HCT116 (cell line): ENCODE measurements around the gene CFAP54. TPM values are rescaled to one million over a fixed set of nuclear protein-coding genes. Genes with fewer than 3 reads are reported as not detected.

Experiments used
- ATAC-seq: fragments of 200-7000 bp; cut with Tn5 transposase; 2 replicates; pipeline ENCODE4 v1.9.1; 2020; ENCODE audit warnings: mild to moderate bottlenecking, moderate library complexity
- BruUV-seq: library from RNA; stranded (reverse); fragments of 400-500 nt; replicated peaks from 2 replicates; lab custom pipeline; 2021; lab: Mats Ljungman, UMichigan
- CTCF ChIA-PET: fragments of 300-600 bp; sonication (Branson Sonifier 250); formaldehyde crosslinking; loops from one replicate; lab custom pipeline; 2021; ENCODE audit warnings: antibody characterized with exemption; lab: Charles Lee
- POLR2A ChIA-PET: fragments of 300-600, 350-600 bp; sonication (Branson Sonifier 250); formaldehyde crosslinking; loops from one replicate; lab custom pipeline; 2021; ENCODE audit warnings: antibody characterized with exemption; lab: Charles Lee
- RAD21 ChIA-PET, 2 experiments: fragments of 300-600 bp; sonication (Branson Sonifier 250); formaldehyde crosslinking; loops; one replicate each; lab custom pipeline; 2023; ENCODE audit warnings: low total read pairs in 2 of 2; ENCODE audit not compliant: uncharacterized antibody in 2 of 2, unreplicated experiment in 2 of 2, low non-redundant PET in 1 of 2; lab: Charles Lee
- DNase-seq: peaks from one replicate; pipeline ENCODE4 v3.0.0-alpha.2; 2010; ENCODE audit warnings: low read depth, low spot score
- H2AFZ ChIP-seq: fragments of 200-600 bp; shearing (Covaris generic), sonication (generic); 2 replicates; pipeline ENCODE4 v1.6.1; 2017; ENCODE audit warnings: low read depth, mixed run types, mixed read lengths, antibody characterized with exemption, low read length; ENCODE audit not compliant: poor library complexity, severe bottlenecking
- H3K27ac ChIP-seq: 2 replicates; pipeline ENCODE4 v1.5.1; 2012; ENCODE audit warnings: low read depth, low read length
- H3K27me3 ChIP-seq: fragments of 200-600 bp; sonication (generic); 2 replicates; pipeline ENCODE4 v1.6.1; 2016; ENCODE audit warnings: mixed run types, low read length, mixed read lengths; ENCODE audit not compliant: insufficient read depth
- H3K36me3 ChIP-seq, 2 experiments: fragments of 200-500 bp in 1 of 2; fragments of 200-600 bp in 1 of 2; sonication (Bioruptor generic) in 1 of 2; sonication (generic) in 1 of 2; 2 replicates each; pipeline versions ENCODE4 v1.5.1 to v1.6.1; 2014 to 2016; ENCODE audit warnings: low read length in 2 of 2, inconsistent platforms in 1 of 2, mixed read lengths in 1 of 2, mixed run types in 1 of 2; ENCODE audit not compliant: insufficient read depth in 2 of 2, control insufficient read depth in 1 of 2
- H3K4me1 ChIP-seq, 2 experiments: fragments of 200-600 bp in 1 of 2; sonication (generic) in 1 of 2; 2 replicates each; pipeline versions ENCODE4 v1.5.1 to v1.6.1; 2012 to 2017; ENCODE audit warnings: low read length in 2 of 2, inconsistent platforms in 1 of 2, mild to moderate bottlenecking in 1 of 2, mixed read lengths in 1 of 2, mixed run types in 1 of 2, moderate library complexity in 1 of 2; ENCODE audit not compliant: insufficient read depth in 2 of 2, control insufficient read depth in 1 of 2
- H3K4me2 ChIP-seq: fragments of 200-600 bp; sonication (generic); 2 replicates; pipeline ENCODE4 v1.6.1; 2017; ENCODE audit warnings: mixed run types, low read length, mixed read lengths
- H3K4me3 ChIP-seq, 2 experiments: fragments of 200-600 bp in 1 of 2; sonication (generic) in 1 of 2; replicated peaks in 1 of 2; 2 replicates each; pipeline ENCODE4 v1.5.1; 2011 to 2016; ENCODE audit warnings: low read length in 2 of 2, control low read depth in 1 of 2, low read depth in 1 of 2, mild to moderate bottlenecking in 1 of 2, mixed read lengths in 1 of 2, mixed run types in 1 of 2
- H3K79me2 ChIP-seq: fragments of 200-600 bp; sonication (generic); 2 replicates; pipeline ENCODE4 v1.6.1; 2017; ENCODE audit warnings: mild to moderate bottlenecking, mixed run types, low read length, moderate library complexity, mixed read lengths; ENCODE audit not compliant: insufficient read depth
- H3K9ac ChIP-seq: fragments of 200-600 bp; sonication (generic); 2 replicates; pipeline ENCODE4 v1.6.1; 2016; ENCODE audit warnings: low read length, mixed read lengths
- H3K9me2 ChIP-seq: fragments of 200-600 bp; sonication (generic), shearing (Covaris generic); 2 replicates; pipeline ENCODE4 v1.6.1; 2017; ENCODE audit warnings: mixed run types, mild to moderate bottlenecking, moderate library complexity; ENCODE audit not compliant: insufficient read depth
- H3K9me3 ChIP-seq, 2 experiments: fragments of 200-500 bp in 1 of 2; fragments of 200-600 bp in 1 of 2; sonication (Bioruptor generic) in 1 of 2; sonication (generic) in 1 of 2; 2 replicates each; pipeline ENCODE4 v1.6.1; 2014 to 2017; ENCODE audit warnings: low read length in 2 of 2, mixed read lengths in 2 of 2, inconsistent platforms in 1 of 2, low read depth in 1 of 2, mild to moderate bottlenecking in 1 of 2, mixed run types in 1 of 2, moderate library complexity in 1 of 2; ENCODE audit not compliant: control insufficient read depth in 1 of 2, insufficient read depth in 1 of 2
- H4K20me1 ChIP-seq: fragments of 200-600 bp; sonication (generic), shearing (Covaris generic); 2 replicates; pipeline ENCODE4 v1.6.1; 2017; ENCODE audit warnings: mixed run types, mild to moderate bottlenecking, moderate library complexity; ENCODE audit not compliant: insufficient read depth
- CBX3 ChIP-seq: IDR thresholded peaks from 2 replicates; pipeline ENCODE4 v1.6.1; 2012; ENCODE audit warnings: low read depth
- CEBPB ChIP-seq: IDR thresholded peaks from 2 replicates; pipeline ENCODE4 v1.6.1; 2012; ENCODE audit warnings: low read depth
- EGR1 ChIP-seq: IDR thresholded peaks from 2 replicates; pipeline ENCODE4 v1.6.1; 2012; ENCODE audit warnings: low read depth
- ELF1 ChIP-seq: IDR thresholded peaks from 2 replicates; pipeline ENCODE4 v1.6.1; 2012; ENCODE audit warnings: low read depth, borderline replicate concordance
- EZH2 ChIP-seq: fragments of 200-600 bp; sonication (generic); IDR thresholded peaks from 2 replicates; pipeline ENCODE4 v1.6.1; 2017; ENCODE audit warnings: antibody characterized with exemption, mixed run types
- EZH2phosphoT487 ChIP-seq: fragments of 200-600 bp; IDR thresholded peaks from 2 replicates; pipeline ENCODE4 v1.6.1; 2018; ENCODE audit warnings: antibody characterized with exemption, borderline replicate concordance
- JUND ChIP-seq: IDR thresholded peaks from 2 replicates; pipeline ENCODE4 v1.6.1; 2012
- MAX ChIP-seq: IDR thresholded peaks from 2 replicates; pipeline ENCODE4 v1.6.1; 2012
- POLR2A ChIP-seq: IDR thresholded peaks from 2 replicates; pipeline ENCODE4 v1.7.0; 2011; ENCODE audit warnings: borderline replicate concordance; ENCODE audit not compliant: insufficient read depth, insufficient read length; ENCODE audit errors: extremely low read depth
- POLR2AphosphoS5 ChIP-seq: IDR thresholded peaks from 2 replicates; pipeline ENCODE4 v1.6.1; 2011; ENCODE audit warnings: mild to moderate bottlenecking, low read depth, low read length, moderate library complexity
- RAD21 ChIP-seq: IDR thresholded peaks from 2 replicates; pipeline ENCODE4 v1.6.1; 2012; ENCODE audit warnings: low read depth, mild to moderate bottlenecking
- REST ChIP-seq: IDR thresholded peaks from 2 replicates; pipeline ENCODE4 v1.6.1; 2012; ENCODE audit warnings: low read depth
- SIN3A ChIP-seq: IDR thresholded peaks from 2 replicates; pipeline ENCODE4 v1.6.1; 2012; ENCODE audit warnings: low read depth
- SP1 ChIP-seq: IDR thresholded peaks from 2 replicates; pipeline ENCODE4 v1.6.1; 2012; ENCODE audit warnings: low read depth
- SRF ChIP-seq: IDR thresholded peaks from 2 replicates; pipeline ENCODE4 v1.6.1; 2012; ENCODE audit warnings: low read depth
- TCF7L2 ChIP-seq: IDR thresholded peaks from 2 replicates; pipeline ENCODE4 v1.7.0; 2011; ENCODE audit warnings: borderline replicate concordance, inconsistent platforms; ENCODE audit not compliant: insufficient read depth, insufficient read length; ENCODE audit errors: extremely low read depth
- YY1 ChIP-seq: IDR thresholded peaks from 2 replicates; pipeline ENCODE4 v1.6.1; 2011; ENCODE audit warnings: low read length, low read depth, moderate library complexity, mild to moderate bottlenecking; ENCODE audit not compliant: insufficient replicate concordance; ENCODE audit errors: extremely low read depth
- intact Hi-C: fragments of 100-400 bp; cut with micrococcal nuclease; formaldehyde crosslinking; loops from 2 replicates; pipeline ENCODE4 v1.10.0; 2022
- total RNA-seq: library from RNA; stranded (reverse); gene quantifications from one replicate; pipeline ENCODE4 v1.2.1, GENCODE V29; 2021; ENCODE audit not compliant: unreplicated experiment
- TF ChIP-seq, protein P1 (sequence below): IDR thresholded peaks from 2 replicates; pipeline ENCODE4 v1.6.1; 2012
- TF ChIP-seq, protein P2 (sequence below), 3 experiments: fragments of 200-600 bp in 1 of 3; sonication (generic) in 1 of 3; IDR thresholded peaks in 2 of 3; conservative IDR thresholded peaks in 1 of 3; 2 replicates each; pipeline ENCODE4 v1.5.1; 2012 to 2017; ENCODE audit warnings: low read depth in 2 of 3, low read length in 2 of 3, antibody characterized with exemption in 1 of 3, borderline replicate concordance in 1 of 3, control low read depth in 1 of 3, mild to moderate bottlenecking in 1 of 3, mixed read lengths in 1 of 3, mixed run types in 1 of 3, moderate library complexity in 1 of 3; ENCODE audit not compliant: insufficient read depth in 1 of 3
- TF ChIP-seq, protein P3 (sequence below): IDR thresholded peaks from 2 replicates; pipeline ENCODE4 v1.6.1; 2011; ENCODE audit warnings: mild to moderate bottlenecking, low read length, moderate library complexity; ENCODE audit not compliant: insufficient replicate concordance; ENCODE audit errors: extremely low read depth

CFAP54 gene
- total RNA-seq, 1 experiment from 2014 or later = 0.25 TPM

GRCh38 chr12:96880220-96880619, 390.8 kb downstream of the CFAP54 start:
- Histone ChIP-seq H3K36me3 (no peaks in the 10 kb centered on the region), H3K9me2 (no peaks in the 10 kb centered on the region)
- TF ChIP-seq, protein P1, sequence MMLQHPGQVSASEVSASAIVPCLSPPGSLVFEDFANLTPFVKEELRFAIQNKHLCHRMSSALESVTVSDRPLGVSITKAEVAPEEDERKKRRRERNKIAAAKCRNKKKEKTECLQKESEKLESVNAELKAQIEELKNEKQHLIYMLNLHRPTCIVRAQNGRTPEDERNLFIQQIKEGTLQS = no peak
- TF ChIP-seq CBX3 = no peak
- no peak for TF ChIP-seq MAX
- TF ChIP-seq EZH2 = no peak
- no peak for TF ChIP-seq JUND
- TF ChIP-seq EGR1 = no peak
- TF ChIP-seq, protein P2, sequence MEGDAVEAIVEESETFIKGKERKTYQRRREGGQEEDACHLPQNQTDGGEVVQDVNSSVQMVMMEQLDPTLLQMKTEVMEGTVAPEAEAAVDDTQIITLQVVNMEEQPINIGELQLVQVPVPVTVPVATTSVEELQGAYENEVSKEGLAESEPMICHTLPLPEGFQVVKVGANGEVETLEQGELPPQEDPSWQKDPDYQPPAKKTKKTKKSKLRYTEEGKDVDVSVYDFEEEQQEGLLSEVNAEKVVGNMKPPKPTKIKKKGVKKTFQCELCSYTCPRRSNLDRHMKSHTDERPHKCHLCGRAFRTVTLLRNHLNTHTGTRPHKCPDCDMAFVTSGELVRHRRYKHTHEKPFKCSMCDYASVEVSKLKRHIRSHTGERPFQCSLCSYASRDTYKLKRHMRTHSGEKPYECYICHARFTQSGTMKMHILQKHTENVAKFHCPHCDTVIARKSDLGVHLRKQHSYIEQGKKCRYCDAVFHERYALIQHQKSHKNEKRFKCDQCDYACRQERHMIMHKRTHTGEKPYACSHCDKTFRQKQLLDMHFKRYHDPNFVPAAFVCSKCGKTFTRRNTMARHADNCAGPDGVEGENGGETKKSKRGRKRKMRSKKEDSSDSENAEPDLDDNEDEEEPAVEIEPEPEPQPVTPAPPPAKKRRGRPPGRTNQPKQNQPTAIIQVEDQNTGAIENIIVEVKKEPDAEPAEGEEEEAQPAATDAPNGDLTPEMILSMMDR (IDR thresholded peaks at IDR 0.05 in 2 of 3, conservative IDR thresholded peaks at IDR 0.05 in 1 of 3; ENCODE audit: borderline replicate concordance in 1 of 3, insufficient read depth in 1 of 3, low read depth in 2 of 3, low read length in 2 of 3) = no peak
- TF ChIP-seq POLR2A = no peak
- TF ChIP-seq CEBPB = no peak
- no peak for TF ChIP-seq YY1
- no peak for TF ChIP-seq ELF1
- TF ChIP-seq RAD21 = no peak
- TF ChIP-seq SRF = no peak
- TF ChIP-seq SP1 = no peak
- no peak for TF ChIP-seq TCF7L2
- no peak for TF ChIP-seq EZH2phosphoT487
- TF ChIP-seq SIN3A = no peak
- no peak for TF ChIP-seq REST
- TF ChIP-seq, protein P3, sequence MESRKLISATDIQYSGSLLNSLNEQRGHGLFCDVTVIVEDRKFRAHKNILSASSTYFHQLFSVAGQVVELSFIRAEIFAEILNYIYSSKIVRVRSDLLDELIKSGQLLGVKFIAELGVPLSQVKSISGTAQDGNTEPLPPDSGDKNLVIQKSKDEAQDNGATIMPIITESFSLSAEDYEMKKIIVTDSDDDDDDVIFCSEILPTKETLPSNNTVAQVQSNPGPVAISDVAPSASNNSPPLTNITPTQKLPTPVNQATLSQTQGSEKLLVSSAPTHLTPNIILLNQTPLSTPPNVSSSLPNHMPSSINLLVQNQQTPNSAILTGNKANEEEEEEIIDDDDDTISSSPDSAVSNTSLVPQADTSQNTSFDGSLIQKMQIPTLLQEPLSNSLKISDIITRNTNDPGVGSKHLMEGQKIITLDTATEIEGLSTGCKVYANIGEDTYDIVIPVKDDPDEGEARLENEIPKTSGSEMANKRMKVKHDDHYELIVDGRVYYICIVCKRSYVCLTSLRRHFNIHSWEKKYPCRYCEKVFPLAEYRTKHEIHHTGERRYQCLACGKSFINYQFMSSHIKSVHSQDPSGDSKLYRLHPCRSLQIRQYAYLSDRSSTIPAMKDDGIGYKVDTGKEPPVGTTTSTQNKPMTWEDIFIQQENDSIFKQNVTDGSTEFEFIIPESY = no peak
- TF ChIP-seq POLR2AphosphoS5 = no peak
- TF ChIP-seq, all 23 proteins: peak for 0
- intact Hi-C loops = no loop called here
- H3K79me2 ChIP-seq = no peaks in the 10 kb centered on the region
- H3K9me3 ChIP-seq = no peaks in the 10 kb centered on the region
- ATAC-seq = no peak
- no peak overlapping the region for H2AFZ ChIP-seq
- no peak overlapping the region for H3K4me3 ChIP-seq
- ChIA-PET RAD21 (no interaction called here), CTCF (no interaction called here), POLR2A (no interaction called here)
- H3K9ac ChIP-seq = no peak overlapping the region
- H3K4me2 ChIP-seq = no peak overlapping the region
- no peak for DNase-seq
- no peaks in the 10 kb centered on the region for H3K4me1 ChIP-seq
- no TSS peak for BruUV-seq
- H4K20me1 ChIP-seq = no peaks in the 10 kb centered on the region
- peaks cover 35% of the 10 kb centered on the region for H3K27me3 ChIP-seq
- no peak overlapping the region for H3K27ac ChIP-seq
